Hematopoietic multipotent progenitor cell treated with erythropoietin and hydrocortisone succinate and interleukin-3 and kit ligand, for 15 days (in vitro differentiated cells): ENCODE data around the gene KLF16.
"Not testable (repeated sequence)": the region's sequence is repeated elsewhere in the genome, so short reads cannot be mapped to it uniquely, and the experiment has no call there.

ENCODE experiments used
- DNase-seq: peaks from one replicate; pipeline ENCODE4 v3.0.0-alpha.2; 2015; ENCODE audit warnings: low spot score

Gene KLF16

DNA sequence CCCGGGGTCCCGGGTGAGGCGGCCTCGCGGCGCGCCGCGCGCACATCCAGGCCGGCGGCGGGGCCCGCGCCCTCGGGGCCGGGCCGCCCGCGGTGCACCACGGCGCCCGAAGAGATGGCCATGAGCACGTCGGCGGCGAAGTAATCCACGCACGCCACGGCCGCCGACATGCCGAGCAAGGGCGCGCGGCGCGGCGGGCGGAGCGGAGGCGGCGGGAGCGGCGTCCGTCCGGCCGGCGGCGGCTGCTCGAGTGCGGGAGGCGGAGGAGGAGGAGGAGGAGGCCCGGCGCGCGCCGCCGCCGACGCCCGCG is at the start of gene KLF16:
Gene KLF16, minus strand, starts transcription at position 252 of the 310 bp plus-strand sequence. Its CDS starts 82 bp downstream, at position 170.
- DNase-seq: no peak

DNA sequence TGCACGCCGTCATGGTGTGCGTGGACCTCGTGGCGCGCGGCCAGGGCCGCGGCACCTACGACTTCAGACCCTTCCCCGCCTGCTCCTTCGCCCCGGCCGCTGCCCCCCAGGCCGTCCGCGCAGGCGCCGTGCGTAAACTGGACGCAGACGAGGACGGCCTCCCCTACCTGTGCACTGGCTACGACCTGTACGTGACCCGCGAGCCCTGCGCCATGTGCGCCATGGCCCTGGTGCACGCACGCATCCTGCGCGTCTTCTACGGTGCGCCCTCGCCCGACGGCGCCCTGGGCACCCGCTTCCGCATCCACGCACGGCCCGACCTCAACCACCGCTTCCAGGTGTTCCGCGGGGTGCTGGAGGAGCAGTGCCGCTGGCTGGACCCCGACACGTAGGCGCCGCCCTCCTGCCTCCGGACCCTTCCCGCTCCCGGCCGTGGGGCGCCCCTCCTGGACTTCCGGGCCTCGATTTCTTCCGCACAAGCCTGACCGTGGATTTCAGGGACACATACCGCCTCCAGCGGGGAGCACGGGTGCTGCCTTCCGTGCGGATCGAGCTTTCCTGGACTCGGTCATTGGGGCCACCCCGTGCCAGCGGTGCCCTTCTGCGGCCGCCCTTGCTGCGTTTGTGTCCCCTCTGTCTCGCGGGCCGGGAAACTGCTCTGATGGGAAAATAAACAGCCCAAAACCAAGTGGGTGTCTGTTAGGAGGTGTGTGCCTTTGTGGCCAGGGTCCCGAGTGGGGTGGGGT is 49.6 kb upstream of the KLF16 start:
- no peak for DNase-seq

DNA sequence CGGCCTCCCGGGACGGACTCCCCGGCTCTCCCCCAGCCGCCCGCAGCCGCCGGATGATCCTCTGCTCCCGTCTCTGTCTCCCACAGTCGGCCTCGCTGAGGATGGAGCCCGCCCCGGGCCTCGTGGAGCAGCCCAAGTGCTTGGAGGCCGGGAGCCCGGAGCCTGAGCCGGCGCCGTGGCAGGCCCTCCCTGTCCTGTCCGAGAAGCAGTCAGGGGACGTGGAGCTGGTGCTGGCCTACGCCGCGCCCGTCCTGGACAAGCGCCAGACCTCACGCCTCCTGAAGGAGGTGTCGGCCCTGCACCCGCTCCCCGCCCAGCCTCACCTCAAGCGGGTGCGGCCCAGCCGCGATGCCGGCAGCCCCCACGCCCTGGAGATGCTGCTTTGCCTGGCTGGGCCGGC is 48.6 kb upstream of the KLF16 start:
- no peak for DNase-seq

DNA sequence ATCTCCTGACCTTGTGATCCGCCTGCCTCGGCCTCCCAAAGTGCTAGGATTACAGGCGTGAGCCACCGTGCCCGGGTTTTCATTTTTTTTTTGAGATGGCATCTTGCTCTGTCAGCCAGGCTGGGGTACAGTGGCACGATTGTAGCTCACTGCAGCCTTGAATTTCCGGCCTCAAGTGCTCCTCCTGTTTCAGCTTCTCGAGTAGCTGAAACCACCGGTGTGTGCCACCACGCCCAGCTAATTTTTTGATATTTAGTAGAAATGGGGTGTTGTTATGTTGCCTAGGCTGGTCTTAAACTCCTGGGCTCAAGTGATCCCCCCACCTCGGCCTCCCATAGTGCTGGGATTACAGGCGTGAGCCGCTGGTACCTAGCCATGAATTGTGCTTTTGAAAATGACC is 47.7 kb upstream of the KLF16 start:
- no peak for DNase-seq

DNA sequence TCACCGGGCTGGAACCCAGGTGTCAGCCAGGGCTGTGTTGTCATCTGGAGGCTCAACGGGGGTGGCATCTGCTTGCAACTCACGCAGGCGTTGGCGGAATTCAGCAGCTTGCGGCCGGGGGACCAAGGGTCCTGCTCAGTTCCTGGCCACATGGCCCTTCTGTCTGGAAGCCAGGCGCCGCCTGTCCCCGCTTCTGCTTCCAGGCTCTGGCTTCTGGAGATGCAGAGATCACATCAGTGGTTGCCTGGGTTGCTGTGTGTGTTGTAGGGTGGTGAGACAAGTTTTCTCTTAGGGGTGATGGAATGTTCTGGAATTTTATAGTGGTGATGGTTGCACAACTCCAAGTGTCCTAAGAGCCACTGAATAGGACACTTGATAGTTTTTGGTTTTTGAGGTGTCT is 46.8 kb upstream of the KLF16 start:
- DNase-seq: no peak

DNA sequence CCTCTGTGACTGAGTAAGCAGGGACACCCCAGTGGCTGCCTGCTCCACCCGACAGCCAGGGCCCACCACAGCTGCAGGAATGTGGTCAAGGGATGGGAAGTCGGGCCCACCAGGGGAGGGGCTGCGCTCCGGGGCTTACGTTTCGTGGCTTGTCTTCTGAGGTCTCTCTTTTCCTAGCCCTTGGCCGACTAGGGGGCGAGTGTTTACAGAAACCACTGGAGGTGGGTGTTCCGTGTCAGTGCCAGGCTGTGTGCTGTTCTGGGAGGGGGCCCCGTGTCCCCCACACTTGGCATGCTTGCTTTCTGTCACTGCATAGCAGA is 46.3 kb upstream of the KLF16 start:
- DNase-seq: no peak

DNA sequence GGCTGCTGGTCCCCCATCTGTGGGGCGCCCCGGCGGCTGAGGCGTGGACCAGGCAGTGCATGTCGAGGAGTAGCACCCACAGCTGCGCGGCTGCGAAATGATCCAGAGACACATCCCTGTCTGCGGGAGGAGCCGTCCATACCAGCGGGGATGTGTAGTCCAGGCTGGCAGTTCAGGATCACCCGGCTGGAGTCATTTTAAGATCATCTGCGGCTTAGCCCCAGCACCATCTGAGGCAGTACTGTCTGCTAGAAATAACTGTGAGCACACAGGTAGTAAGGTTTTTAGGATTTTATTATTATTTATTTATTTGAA is 44.9 kb upstream of the KLF16 start:
- no peak for DNase-seq

DNA sequence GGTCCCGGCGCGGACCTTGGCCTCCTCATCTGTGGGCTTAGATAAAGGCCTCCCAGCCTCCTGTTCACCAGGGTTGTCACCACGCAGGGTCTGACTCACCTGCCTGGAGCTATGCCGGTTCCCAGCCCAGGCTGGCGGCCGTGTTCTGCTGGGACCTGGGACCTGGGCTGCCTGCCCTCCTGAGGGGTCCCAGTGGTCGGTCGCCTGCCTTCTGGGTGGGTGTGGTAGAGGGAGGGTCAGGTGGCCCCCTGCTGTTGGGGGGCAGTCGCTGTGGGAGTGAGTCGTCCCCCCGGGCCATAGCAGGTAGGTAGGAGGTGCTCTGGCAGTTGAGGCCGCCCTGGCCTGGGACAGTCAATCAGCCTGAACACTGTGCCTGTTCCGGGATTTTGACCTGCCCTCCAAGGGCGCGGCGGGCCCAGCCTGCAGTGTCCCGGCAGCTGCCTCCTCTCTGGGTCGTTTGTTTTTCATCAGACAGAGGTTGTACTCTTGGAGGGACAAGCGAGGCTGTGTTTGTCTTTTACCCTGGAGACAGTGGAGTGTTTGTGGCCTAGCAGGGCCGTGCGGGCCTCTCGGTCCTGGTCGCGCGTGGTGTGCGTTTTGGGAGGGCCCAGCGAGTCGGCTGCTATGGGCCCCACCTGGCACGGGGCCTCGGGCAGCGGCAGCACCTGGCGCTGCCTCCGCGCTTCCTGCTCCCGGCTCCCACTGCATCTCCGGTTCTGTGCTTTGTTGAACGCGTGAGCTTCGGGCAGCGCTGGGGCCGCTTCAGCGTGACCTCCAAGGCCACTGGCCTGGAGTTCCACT is 44.4 kb upstream of the KLF16 start:
- no peak for DNase-seq

DNA sequence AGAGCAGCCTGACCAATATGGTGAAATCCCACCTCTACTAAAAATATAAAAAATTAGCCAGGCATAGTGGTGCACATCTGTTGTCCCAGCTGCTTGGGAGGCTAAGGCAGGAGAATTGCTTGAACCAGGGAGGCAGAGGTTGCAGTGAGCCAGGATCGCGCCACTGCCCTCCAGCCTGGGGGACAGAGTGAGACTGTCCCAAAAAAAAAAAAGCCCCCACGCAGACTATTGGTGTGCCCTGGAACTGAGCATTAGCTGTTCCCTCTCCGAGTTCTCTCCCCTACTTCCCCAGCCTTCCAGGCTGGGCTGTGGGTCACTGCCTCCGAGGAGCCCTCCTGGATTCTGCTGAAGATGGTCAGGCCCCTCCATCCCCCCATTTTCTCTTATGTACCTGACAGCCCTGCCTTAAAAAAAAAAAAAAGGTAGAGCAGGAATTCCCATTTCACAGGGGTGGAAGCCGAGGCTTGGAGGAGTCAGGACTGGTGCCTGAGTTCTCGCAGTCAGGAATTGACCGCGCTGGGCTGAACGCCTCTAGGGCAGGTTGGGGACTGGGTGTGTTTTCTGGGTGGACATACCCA is 43.7 kb upstream of the KLF16 start:
- DNase-seq: no peak

DNA sequence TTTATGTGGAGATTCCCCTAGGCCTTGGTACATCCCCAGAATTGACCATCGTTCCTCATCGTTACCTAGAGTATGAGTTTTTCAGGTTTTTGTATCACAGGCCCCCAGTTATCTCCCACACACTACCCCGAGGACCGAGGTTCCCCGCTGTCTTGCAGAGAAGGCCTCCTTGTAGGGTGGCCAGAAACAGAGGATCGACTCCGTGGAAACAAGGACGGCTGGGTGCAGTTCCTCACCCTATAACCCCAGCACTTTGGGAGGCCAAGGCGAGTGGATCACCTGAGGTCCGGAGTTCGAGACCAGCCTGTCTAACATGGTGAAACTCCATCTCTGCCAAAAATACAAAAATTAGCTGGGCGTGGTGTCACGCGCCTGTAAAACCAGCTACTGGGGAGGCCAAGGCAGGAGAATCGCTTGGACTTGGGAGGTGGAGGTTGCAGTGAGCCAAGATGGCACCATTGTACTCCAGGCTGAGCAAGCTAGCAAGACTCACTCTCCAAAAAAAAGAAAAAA is 42.5 kb upstream of the KLF16 start:
- no peak for DNase-seq

DNA sequence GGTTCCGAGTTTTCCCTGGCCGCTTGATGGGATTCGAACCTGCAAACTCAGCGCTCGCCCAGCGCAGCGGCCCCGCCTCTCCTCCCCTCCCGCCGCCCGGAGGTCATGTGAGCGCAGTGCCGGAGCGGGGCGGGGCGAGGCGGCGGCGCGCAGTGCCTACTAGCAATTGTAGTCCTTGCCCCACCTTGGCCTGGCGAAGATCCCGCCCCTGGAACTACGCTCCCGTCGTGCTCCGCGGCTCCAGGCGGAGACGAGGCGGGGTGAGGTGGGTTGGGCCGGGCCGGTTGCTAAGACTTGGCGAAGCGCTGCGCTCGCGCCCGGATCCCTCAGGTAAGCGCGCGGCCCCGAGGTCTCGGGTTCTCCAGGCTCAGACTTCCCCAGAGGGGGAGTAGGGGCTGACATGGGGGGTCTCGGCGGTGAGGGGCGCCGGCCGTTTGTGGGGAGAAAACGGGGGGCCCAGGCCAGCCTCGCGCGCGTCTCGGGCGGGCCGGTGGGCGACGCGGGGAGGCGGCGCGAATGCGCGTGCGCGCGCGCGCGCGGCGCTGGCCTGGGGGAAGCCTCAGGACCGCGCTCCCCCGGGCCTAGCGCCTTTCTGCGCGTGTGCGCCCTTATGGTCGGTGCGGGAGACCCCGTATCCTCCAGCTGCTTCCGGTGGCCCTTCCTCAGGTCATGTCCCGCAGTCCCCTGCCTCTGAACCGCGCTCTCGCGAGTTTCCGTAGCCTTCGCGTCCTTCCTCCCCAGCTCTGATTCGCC is 41.9 kb upstream of the KLF16 start, which contains the start of the genes ADAT3 and SCAMP4:
Gene ADAT3, plus strand, starts transcription at position 290 of the 753 bp plus-strand sequence. CDS start 6,649 bp downstream, outside the sequence.
Gene SCAMP4, plus strand, starts transcription at position 290 of the 753 bp plus-strand sequence. CDS start 9,621 bp downstream, outside the sequence.
- peak; percentile 98 for DNase-seq

DNA sequence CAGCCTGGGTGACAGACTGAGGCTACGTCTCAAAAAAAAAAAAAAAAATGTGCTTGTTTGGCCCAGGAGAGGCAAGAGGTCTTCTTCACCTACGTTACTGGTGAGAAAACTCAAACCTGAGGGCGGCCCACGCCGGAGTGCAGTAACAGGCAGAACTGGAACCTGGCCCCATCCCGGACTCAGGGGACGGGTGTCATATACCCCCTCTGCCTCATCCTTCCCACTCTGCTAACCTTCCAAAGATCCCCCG is 41.4 kb upstream of the KLF16 start:
- DNase-seq: no peak

DNA sequence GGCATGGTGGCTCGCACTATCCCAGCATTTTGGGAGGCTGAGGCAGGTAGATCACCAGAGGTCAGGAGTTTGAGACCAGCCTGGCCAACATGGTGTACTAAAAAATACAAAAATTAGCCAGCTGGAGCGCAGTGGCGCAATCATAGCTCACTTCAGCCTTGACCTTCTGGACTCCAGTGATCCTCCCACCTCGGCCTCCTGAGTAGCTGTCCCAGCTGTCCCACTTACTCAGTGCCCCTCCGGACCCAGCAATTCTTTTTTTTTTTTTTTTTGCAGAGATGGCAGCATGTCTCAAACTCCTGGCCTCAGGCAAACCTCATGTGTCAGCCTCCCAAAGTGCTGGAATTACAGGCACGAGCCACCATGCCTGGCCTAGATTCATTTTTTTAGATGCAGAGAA is 39.5 kb upstream of the KLF16 start:
- no peak for DNase-seq

DNA sequence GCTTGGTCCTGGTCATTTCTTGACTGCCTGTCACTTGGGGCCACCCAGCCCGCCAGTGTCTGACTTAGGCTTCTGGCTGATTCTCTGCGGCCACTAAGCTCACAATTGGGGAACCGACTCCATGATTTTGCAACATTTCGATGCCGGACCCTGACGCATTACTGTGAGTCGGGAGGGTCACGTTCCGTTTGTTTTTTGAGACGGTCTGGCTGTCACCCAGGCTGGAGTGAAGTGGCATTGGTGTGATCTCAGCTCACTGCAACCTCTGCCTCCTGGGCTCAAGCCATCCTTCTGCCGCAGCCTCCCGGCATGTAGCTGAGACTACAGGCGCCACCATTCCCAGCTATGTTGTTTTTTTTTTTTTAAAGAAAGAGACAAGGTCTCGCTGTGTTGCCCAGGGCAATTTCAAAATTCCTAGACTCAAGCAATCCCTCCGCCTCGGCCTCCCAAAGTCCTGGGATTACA is 38.6 kb upstream of the KLF16 start:
- DNase-seq: no peak

DNA sequence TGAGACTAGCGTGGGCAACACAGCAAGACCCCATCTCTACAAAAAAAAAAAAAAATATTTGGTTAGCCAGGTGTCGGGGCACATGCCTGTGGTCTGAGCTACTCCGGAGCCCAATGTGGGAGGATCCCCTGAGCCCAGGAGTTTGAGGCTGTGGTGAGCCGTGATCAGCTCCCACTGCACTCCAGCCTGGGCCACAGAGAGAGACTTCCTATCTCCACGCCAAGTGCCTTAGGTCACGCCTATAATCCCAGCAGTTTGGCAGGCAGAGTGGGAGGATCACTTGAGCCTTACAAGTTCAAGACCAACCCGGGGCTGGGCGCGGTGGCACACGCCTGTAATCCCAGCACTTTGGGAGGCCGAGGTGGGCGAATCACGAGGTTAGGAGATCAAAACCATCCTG is 33.1 kb upstream of the KLF16 start:
- no peak for DNase-seq

DNA sequence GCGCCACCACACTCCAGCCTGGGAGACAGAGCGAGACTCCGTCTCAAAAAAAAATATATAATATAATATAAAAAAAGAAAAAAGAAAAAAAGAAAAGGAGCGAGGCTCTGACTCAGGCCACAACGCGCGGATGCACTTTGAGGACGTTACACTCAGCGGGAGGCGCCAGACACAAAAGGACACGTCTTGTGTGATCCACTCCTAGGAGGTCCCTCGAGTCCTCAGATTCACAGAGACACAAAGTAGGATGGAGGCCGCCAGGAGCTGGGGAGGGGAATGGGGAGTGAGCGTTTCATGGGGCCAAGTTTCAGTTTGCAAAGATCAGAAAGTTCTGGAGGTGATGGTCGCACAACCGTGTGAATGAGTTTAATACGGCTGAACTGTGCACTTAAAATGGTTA is 30.4 kb upstream of the KLF16 start:
- no peak for DNase-seq

DNA sequence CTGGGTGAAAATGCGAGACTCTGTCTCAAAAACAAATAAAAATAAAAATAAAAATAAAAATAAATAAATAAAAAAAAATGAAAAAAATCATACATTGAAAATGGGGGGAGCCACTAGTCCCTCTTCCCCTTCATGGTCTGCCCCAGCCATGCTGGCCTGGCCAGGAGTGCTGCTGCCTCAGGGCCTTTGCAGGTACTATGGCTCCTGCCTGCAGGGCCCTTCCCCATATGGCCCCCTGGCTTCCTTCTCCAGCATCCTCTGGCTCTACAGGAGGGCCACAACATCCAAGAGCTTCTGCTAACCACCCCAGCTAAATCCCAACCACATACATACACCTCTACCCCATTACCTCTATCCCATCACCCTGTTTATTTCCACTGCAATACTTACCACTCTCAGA is 26.5 kb upstream of the KLF16 start:
- DNase-seq: no peak

DNA sequence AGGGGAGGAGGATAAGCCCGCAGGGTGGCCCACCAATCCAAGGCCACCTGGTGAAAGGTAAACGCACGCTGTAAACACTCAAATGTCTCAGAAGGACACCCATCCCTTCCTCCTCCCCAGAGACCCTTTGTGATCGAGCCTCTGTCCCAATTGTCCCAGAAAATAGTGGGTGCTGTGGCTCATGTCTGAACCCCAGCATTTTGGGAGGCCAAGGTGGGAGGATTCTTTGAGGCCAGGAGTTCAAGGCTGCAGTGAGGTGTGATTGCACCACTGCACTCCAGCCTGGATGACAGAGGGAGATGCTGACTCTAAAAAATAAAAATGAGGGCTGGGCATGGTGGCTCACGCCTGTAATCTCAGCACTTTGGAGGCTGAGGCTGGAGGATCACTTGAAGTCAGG is 25.0 kb upstream of the KLF16 start:
- DNase-seq: no peak

DNA sequence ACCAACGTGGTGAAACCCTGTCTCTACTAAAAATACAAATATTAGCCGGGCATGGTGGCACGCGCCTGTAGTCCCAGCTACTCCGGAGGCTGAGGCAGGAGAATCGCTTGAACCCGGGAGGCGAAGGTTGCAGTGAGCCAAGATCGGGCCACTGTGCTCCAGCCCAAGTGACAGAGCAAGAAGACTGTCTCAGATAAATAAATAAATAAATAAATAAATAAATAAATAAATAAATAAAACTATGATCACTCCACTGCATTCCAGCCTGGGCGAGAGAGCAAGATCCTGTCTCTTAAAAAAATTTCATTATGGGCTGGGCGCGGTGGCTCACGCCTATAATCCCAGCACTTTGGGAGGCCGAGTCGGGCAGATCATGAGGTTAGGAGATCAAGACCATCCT is 23.0 kb upstream of the KLF16 start:
- not testable (repeated sequence) for DNase-seq

DNA sequence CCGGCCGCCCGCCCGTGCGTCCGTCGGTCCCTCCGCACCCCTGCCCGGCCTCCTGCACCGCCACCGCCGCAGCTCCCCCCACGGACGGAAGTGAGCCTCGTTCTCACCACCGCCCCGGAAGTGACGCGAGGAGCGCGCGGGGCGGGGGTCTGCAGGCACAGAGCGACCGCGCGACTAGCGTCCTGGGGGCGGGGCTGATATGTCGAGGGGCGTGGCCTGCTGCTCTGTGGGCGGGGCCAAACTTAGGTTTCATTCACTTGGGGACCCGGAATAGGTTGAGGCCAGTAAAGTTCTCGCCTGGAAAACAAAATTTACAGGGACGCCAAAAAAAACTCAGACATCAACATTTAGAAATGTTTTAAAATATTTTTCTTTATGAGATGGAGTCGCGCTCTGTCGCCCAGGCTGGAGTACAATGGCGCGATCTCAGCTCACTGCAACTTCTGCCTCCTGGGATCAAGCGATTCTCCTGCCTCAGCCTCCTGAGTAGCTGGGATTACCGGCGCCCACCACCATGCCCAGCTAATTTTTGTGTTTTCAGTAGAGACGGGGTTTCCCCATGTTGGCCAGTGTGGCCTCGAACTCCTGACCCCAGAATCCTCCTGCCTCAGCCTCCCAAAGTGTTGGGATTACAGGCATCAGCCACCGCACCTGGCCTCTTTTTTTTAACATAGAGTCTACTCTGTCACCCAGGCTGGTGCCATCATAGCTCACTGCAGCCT is 22.2 kb upstream of the KLF16 start, which contains the start of gene ABHD17A:
Gene ABHD17A, minus strand, starts transcription at position 99 of the 722 bp plus-strand sequence. CDS start 3,930 bp downstream, outside the sequence.
- peak; percentile 92 for DNase-seq

DNA sequence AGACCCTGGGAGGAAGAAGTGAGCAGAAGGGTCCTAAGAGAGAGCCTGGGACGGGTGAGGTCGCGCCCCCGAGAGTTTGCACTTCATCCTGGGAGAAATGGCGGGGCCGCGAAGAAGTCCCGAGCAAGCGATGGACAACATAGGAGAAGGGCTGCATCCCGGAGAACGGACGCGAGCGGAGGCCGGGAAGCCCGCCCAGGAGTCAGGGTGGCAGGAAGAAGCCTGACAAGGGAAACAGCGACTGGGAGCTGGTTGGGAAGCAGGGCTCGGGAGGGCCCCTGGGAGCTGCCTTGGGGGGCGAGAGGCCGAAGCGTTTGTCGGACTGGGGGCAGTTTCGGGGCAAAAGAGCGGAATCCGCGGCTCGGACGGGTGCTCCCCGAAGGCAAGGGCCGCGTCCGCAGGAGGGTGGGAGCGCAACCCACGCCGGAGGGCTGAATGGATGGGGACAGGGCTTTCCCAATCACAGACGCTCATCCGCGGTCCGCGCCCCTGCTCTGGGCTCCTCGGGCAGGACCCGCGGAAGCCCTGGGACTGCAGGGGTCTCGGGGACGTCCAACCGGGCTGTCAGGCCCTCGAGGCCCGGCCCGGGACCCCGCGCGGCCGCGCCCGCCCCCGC is 21.4 kb upstream of the KLF16 start:
- no peak for DNase-seq
